Subcutaneous adipose tissue (tissue), 4 donors: Measurements from ENCODE around the gene TRIP10. TPM values are rescaled to one million over a fixed set of nuclear protein-coding genes. Genes with fewer than 3 reads are reported as not detected.

ENCODE experiments used
- CTCF ChIP-seq: fragments of 450-650 bp; IDR thresholded peaks from one replicate; pipeline ENCODE4 v1.5.1; 2016; ENCODE audit warnings: low read depth, mild to moderate bottlenecking, control low read depth, antibody characterized with exemption, moderate library complexity
- total RNA-seq, 4 donors: library from RNA; depleted of rRNA; stranded (reverse); fragments of >200 nt; gene quantifications; one replicate each; pipeline ENCODE4 v1.1.0, GENCODE V29; 2016

TRIP10 gene
- total RNA-seq, 4 donors from 2014 or later, result 51.7 to 161 (median 82.4) TPM

GRCh38 chr19:6791237-6791636 lies 51.8 kb downstream of the TRIP10 start:
- no peak for TF ChIP-seq CTCF

GRCh38 chr19:6793411-6793810 lies 53.9 kb downstream of the TRIP10 start:
- no peak for TF ChIP-seq CTCF

- no peak for TF ChIP-seq CTCF
Measured at GRCh38 chr19:6793973-6794372, 54.5 kb downstream of the TRIP10 start.

GRCh38 chr19:6794686-6795431 lies 55.4 kb downstream of the TRIP10 start:
- no peak for TF ChIP-seq CTCF

- no peak for TF ChIP-seq CTCF
Measured at GRCh38 chr19:6796278-6796677, 56.8 kb downstream of the TRIP10 start.

- no peak for TF ChIP-seq CTCF
Measured at GRCh38 chr19:6797646-6798045, 58.2 kb downstream of the TRIP10 start.

- TF ChIP-seq CTCF, result no peak
Measured at GRCh38 chr19:6800991-6801484, 61.6 kb downstream of the TRIP10 start.

Other genes starting within 250 kb of the TRIP10 start
- gene TUBB4A, start 237.4 kb upstream of the TRIP10 start, total RNA-seq, result under 1 TPM in 1 of 4 donors, not detected in 3; 0.22 TPM
- gene TNFSF9, start 208.7 kb upstream of the TRIP10 start, total RNA-seq, result 1 to 10 TPM in 2 of 4 donors, not detected in 2; 1.5 to 3.7 TPM
- not detected for gene CD70, start 148.5 kb upstream of the TRIP10 start, total RNA-seq
- 1 to 10 TPM in 1 of 4 donors, under 1 TPM in 3; 0.19 to 2.9 (median 0.77) TPM for gene TNFSF14, start 69.5 kb upstream of the TRIP10 start, total RNA-seq
- gene C3, start 19.0 kb upstream of the TRIP10 start, total RNA-seq, result 1,000 to 10,000 TPM in 1 of 4 donors, 100 to 1,000 TPM in 3; 262 to 1,114 (median 554) TPM
- 10 to 100 TPM; 31.0 to 62.9 (median 45.6) TPM for gene GPR108, start 2.1 kb upstream of the TRIP10 start, total RNA-seq
- 1 to 10 TPM in 2 of 4 donors, under 1 TPM in 1, not detected in 1; 0.85 to 1.8 (median 1.3) TPM for gene SH2D3A, start 27.8 kb downstream of the TRIP10 start, total RNA-seq
- 10 to 100 TPM in 3 of 4 donors, 1 to 10 TPM in 1; 6.4 to 16.8 (median 11.2) TPM for gene VAV1, start 33.0 kb downstream of the TRIP10 start, total RNA-seq
- under 1 TPM in 1 of 4 donors, not detected in 3; 0.17 TPM for gene ADGRE1, start 147.9 kb downstream of the TRIP10 start, total RNA-seq